Measurements from ENCODE around the gene CXXC5. TPM values are rescaled to one million over a fixed set of nuclear protein-coding genes. Genes with fewer than 3 reads are reported as not detected.

Gene CXXC5
- total RNA-seq, 2 experiments from 2014 or later, result 1.4 to 1.7 TPM

DNA sequence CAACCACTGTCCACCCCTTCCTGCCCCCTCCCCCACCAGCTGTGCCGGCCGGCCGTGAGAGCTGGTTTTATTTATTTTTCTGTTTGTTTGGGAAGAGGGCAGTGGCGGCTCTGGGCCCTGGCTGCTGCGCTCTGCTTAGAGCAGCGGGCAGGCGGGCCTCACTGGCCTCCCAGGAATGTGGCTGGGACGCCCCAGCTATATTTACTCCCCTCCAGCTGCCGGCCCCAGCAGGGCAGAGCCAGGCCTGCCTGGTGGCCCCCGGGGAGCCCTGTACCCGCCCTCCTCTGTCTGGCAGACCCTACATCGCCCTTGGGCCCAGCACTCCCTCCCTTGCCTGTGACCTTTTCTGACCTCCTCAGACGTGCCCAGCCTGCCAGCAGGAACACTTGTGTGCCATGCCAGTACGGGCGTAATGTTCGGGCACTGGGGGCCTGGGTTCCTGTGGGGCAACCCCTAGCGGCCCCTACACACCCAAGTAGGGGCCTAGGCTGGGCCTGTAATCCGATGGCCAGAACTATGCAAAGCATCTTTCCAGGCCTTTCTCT, 7.7 kb downstream of the CXXC5 start:
- POLR2A ChIA-PET, result no interaction called here
- Mint-ChIP-seq H3K27ac (no peak overlapping the region), H3K27me3 (peaks cover 22% of the 10 kb centered on the region), H3K36me3 (ENCODE audit: low read depth) (no peaks in the 10 kb centered on the region), H3K9me3 (no peaks in the 10 kb centered on the region), H3K4me1 (peaks cover 22% of the 10 kb centered on the region), H3K4me3 (no peak overlapping the region)
- CTCF ChIA-PET, result interaction anchor here (0.6 kb wide), 1 partner anchor 61 kb away, joined by 3 read pairs; no protein-coding TSS in a partner anchor
- DNase-seq, result no peak

DNA sequence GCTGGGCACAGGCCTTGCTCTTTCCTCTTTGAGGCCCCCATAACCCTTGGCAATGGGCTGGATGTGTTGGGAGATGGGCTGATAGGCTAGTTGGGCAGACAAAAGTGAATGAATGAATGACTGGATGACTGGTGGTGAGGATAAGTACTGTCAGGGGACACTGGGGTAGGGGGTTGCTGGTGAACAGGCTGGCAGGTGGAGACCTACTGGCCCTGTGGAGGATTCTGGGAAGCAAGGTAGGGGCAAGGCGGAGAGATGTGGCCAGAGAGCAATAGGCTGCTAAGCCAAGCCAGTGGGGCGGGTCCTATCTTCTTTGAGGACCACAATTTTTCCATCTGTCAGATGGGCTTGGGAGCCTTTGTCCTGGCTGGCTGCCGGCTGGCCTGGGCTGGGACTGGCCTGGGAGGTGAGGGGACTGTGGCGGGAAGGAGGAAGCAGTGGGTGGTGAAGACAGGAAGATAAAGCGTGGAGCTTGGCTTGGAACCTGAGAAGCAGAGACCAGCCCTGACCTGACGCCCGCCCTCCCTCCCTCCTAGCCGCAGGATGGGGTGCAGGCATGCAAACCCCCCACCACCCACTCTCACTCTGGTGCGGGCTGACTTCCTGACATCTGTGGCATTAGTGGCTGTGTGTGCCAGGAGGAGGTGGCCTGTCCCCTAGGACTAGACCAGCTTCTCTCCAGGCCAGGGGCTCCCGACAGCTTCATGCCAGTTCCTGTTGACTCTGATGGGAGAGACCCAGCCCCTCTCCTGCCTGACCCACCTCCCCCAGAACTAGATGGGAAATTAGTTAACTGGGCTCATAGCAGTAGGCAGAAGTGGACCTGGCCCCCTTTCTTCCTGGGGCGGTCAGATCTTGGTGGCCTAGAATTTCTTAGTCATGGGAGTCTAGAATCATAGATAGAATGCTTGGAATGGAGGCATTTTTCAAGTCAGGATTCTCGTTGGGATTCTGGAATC, 9.5 kb downstream of the CXXC5 start:
- no peaks in the 10 kb centered on the region for H3K9me3 Mint-ChIP-seq
- H3K27me3 Mint-ChIP-seq, result peaks cover 4% of the 10 kb centered on the region
- DNase-seq, result no peak
- no peaks in the 10 kb centered on the region for H3K36me3 Mint-ChIP-seq (ENCODE audit: low read depth)
- no peak overlapping the region for H3K4me3 Mint-ChIP-seq
- peaks cover 7% of the 10 kb centered on the region for H3K4me1 Mint-ChIP-seq
- ChIA-PET CTCF (no interaction called here), POLR2A (interaction anchor here (1.0 kb wide), 1 partner anchor 30 kb away, joined by 3 read pairs; no protein-coding TSS in a partner anchor)
- H3K27ac Mint-ChIP-seq, result no peak overlapping the region

GRCh38 chr5:139658501-139658927, 10.4 kb downstream of the CXXC5 start:
- POLR2A ChIA-PET, result interaction anchor here (1.0 kb wide), 1 partner anchor 31 kb away, joined by 3 read pairs; no protein-coding TSS in a partner anchor
- no peaks in the 10 kb centered on the region for H3K9me3 Mint-ChIP-seq
- H3K4me3 Mint-ChIP-seq, result no peak overlapping the region
- no peak for DNase-seq
- no peaks in the 10 kb centered on the region for H3K27me3 Mint-ChIP-seq
- peaks cover 2% of the 10 kb centered on the region for H3K4me1 Mint-ChIP-seq
- no peaks in the 10 kb centered on the region for H3K36me3 Mint-ChIP-seq (ENCODE audit: low read depth)
- no peak overlapping the region for H3K27ac Mint-ChIP-seq
- CTCF ChIA-PET, result interaction anchor here (1.4 kb wide), 1 partner anchor 107 kb away, joined by 3 read pairs; no protein-coding TSS in a partner anchor

- H3K4me3 Mint-ChIP-seq, result no peak overlapping the region
- H3K9me3 Mint-ChIP-seq, result no peaks in the 10 kb centered on the region
- ChIA-PET POLR2A (interaction anchor here (1.0 kb wide), 1 partner anchor 32 kb away, joined by 3 read pairs; no protein-coding TSS in a partner anchor), CTCF (interaction anchor here (1.4 kb wide), 2 partner anchors 31 to 106 kb away, joined by 3 to 5 read pairs; no protein-coding TSS in a partner anchor)
- no peak overlapping the region for H3K27ac Mint-ChIP-seq
- no peaks in the 10 kb centered on the region for H3K36me3 Mint-ChIP-seq (ENCODE audit: low read depth)
- DNase-seq, result no peak
- H3K4me1 Mint-ChIP-seq, result peaks cover 2% of the 10 kb centered on the region
- H3K27me3 Mint-ChIP-seq, result no peaks in the 10 kb centered on the region
Measured at GRCh38 chr5:139658928-139659667, 10.9 kb downstream of the CXXC5 start.

- no peak for DNase-seq
- ChIA-PET POLR2A (interaction anchor here (2.1 kb wide), 1 partner anchor 16 kb away, joined by 5 read pairs; no protein-coding TSS in a partner anchor), CTCF (interaction anchor here (1.4 kb wide), 2 partner anchors 31 to 106 kb away, joined by 3 to 5 read pairs; no protein-coding TSS in a partner anchor)
- Mint-ChIP-seq H3K4me3 (no peak overlapping the region), H3K36me3 (ENCODE audit: low read depth) (no peaks in the 10 kb centered on the region), H3K27ac (no peak overlapping the region), H3K9me3 (no peaks in the 10 kb centered on the region), H3K27me3 (no peaks in the 10 kb centered on the region), H3K4me1 (peaks cover 2% of the 10 kb centered on the region)
Measured at GRCh38 chr5:139659695-139660101, 11.5 kb downstream of the CXXC5 start.

GRCh38 chr5:139660105-139660922, 12.2 kb downstream of the CXXC5 start:
- no peak for DNase-seq
- Mint-ChIP-seq H3K9me3 (no peaks in the 10 kb centered on the region), H3K36me3 (ENCODE audit: low read depth) (no peaks in the 10 kb centered on the region), H3K27ac (no peak overlapping the region), H3K4me3 (no peak overlapping the region), H3K27me3 (no peaks in the 10 kb centered on the region), H3K4me1 (peaks cover 2% of the 10 kb centered on the region)
- CTCF ChIA-PET, result interaction anchor here (1.4 kb wide), 1 partner anchor 30 kb away, joined by 5 read pairs; no protein-coding TSS in a partner anchor
- POLR2A ChIA-PET, result interaction anchor here (2.1 kb wide), 1 partner anchor 16 kb away, joined by 5 read pairs; no protein-coding TSS in a partner anchor

- Mint-ChIP-seq H3K4me3 (no peak overlapping the region), H3K9me3 (no peaks in the 10 kb centered on the region), H3K27me3 (no peaks in the 10 kb centered on the region), H3K36me3 (ENCODE audit: low read depth) (no peaks in the 10 kb centered on the region), H3K27ac (no peak overlapping the region), H3K4me1 (peaks cover 2% of the 10 kb centered on the region)
- ChIA-PET POLR2A (interaction anchor here (2.1 kb wide), 1 partner anchor 17 kb away, joined by 5 read pairs; no protein-coding TSS in a partner anchor), CTCF (no interaction called here)
- no peak for DNase-seq
Measured at GRCh38 chr5:139660923-139661814, 13.0 kb downstream of the CXXC5 start.

DNA sequence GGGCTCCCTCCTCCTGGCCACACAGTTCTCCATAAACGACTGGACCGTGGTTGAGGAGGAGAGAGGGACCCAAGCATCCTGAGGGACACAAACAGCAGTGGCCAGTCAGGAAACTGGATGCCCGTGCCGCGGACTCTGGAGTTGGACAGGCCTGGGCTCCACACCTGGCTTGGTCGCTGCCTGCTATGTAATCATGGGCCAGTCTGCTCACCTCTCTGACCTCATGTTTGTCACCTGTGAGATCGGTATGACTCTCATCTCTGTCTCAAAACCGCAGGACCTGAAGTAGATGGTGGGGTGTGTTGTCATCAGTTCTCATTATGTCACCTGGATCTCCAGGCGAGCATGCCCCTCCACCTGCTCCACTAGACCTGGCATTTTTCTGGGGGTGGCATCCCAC, 14.5 kb downstream of the CXXC5 start:
- no peak for DNase-seq
- POLR2A ChIA-PET, result no interaction called here
- Mint-ChIP-seq H3K27me3 (no peaks in the 10 kb centered on the region), H3K9me3 (no peaks in the 10 kb centered on the region), H3K4me1 (peaks cover 13% of the 10 kb centered on the region), H3K4me3 (no peak overlapping the region), H3K27ac (no peak overlapping the region), H3K36me3 (ENCODE audit: low read depth) (no peaks in the 10 kb centered on the region)
- CTCF ChIA-PET, result no interaction called here

- ChIA-PET CTCF (no interaction called here), POLR2A (no interaction called here)
- DNase-seq, result no peak
- no peak overlapping the region for H3K4me3 Mint-ChIP-seq
- no peaks in the 10 kb centered on the region for H3K9me3 Mint-ChIP-seq
- H3K27ac Mint-ChIP-seq, result no peak overlapping the region
- H3K4me1 Mint-ChIP-seq, result peaks cover 18% of the 10 kb centered on the region
- no peaks in the 10 kb centered on the region for H3K36me3 Mint-ChIP-seq (ENCODE audit: low read depth)
- no peaks in the 10 kb centered on the region for H3K27me3 Mint-ChIP-seq
Measured at GRCh38 chr5:139663207-139664085, 15.3 kb downstream of the CXXC5 start.

DNA sequence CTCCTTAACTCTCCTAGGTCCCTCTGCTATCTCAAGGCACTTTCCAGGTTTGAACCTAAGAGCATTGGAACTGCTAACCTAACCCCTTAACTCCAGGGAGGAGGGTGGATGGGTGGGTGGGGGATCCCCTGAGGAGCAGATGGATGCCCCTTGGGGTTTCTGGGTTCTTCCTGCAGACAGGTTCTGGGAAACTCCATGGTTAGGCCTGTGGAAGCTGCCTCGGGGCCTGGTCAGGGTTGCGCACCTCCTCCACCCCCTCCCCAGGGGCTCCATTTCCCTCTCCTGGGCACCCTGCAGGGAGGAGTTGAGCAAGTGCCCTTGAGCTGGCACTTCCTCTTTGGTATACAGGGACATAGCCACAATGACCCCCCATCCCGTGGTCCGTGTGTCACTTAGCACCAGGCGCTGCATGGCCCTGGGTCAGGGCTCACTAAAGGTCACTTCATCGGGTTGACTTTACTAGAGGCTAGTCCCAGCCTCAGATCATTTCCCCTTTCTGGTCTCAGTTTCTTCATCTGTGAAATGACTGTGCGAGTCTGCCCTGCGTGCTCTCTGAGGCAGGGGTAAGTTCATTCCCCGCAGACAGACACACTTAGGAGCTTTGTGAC, 16.0 kb downstream of the CXXC5 start:
- CTCF ChIA-PET, result interaction anchor here (0.6 kb wide), 1 partner anchor 141 kb away, joined by 5 read pairs; no protein-coding TSS in a partner anchor
- no peaks in the 10 kb centered on the region for H3K9me3 Mint-ChIP-seq
- H3K27me3 Mint-ChIP-seq, result no peaks in the 10 kb centered on the region
- H3K4me1 Mint-ChIP-seq, result peaks cover 24% of the 10 kb centered on the region
- H3K27ac Mint-ChIP-seq, result no peak overlapping the region
- DNase-seq, result no peak
- H3K4me3 Mint-ChIP-seq, result no peak overlapping the region
- POLR2A ChIA-PET, result no interaction called here
- no peaks in the 10 kb centered on the region for H3K36me3 Mint-ChIP-seq (ENCODE audit: low read depth)
